ENCODE results near the gene LIG1. TPM values are rescaled to one million over a fixed set of nuclear protein-coding genes. Genes with fewer than 3 reads are reported as not detected.
A peak's percentile ranks its signal among the peaks of the same experiment; 100 is the strongest.

Gene LIG1
- total RNA-seq, 1 donor from 2014 or later = 19.2 TPM

DNA sequence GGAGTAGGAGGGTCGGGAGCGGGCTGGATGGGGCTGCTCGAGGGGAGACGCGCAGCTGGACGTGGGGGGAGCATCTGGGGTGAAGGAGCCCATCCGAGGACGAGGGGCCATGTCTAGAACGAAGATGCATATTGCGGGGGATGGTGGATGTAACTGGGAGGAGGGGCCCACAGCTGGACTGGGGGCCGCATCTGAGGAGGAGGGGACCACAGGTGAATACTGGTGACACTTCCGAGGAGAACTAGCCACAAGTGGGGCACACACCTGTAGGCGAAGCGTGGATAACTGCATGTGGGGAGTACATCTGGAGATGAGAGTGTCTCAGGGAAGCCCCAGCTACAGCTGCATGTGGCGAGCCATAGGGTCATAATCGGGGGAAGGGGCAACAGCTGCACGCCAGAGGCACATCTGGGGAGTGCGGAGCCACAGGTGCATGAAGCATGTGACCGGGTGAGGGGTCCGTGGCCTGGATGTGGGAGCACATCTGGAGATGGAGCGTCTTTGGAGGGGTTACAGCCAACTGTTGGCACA lies 738 bp upstream of the LIG1 start:
- H4K20me1 ChIP-seq (ENCODE audit: insufficient read depth, low read length) = no peaks in the 10 kb centered on the region
- FAIRE-seq (no peak), DNase-seq (ENCODE audit: low read depth) (no peak)
- peaks cover 11% of the 10 kb centered on the region for H3K36me3 ChIP-seq (ENCODE audit: insufficient read depth, low read length)
- peak overlapping the region; percentile 94 for H2AFZ ChIP-seq (ENCODE audit: low read depth, low read length)
- peaks cover 20% of the 10 kb centered on the region for H3K79me2 ChIP-seq (ENCODE audit: insufficient read depth, low read length)
- Mint-ChIP-seq H3K36me3 (ENCODE audit: low read depth, unreplicated experiment) (peaks cover 14% of the 10 kb centered on the region), H3K27ac (ENCODE audit: unreplicated experiment) (peak overlapping the region; percentile 23), H3K9me3 (ENCODE audit: unreplicated experiment) (no peaks in the 10 kb centered on the region), H3K27me3 (ENCODE audit: low read depth, unreplicated experiment) (no peaks in the 10 kb centered on the region), H3K4me3 (ENCODE audit: unreplicated experiment) (peak overlapping the region; percentile 93), H3K4me1 (ENCODE audit: low read depth, unreplicated experiment) (peaks cover 4% of the 10 kb centered on the region)
- no peaks in the 10 kb centered on the region for H3K9me3 ChIP-seq (ENCODE audit: insufficient read depth, low read depth, low read length)
- peaks cover 9% of the 10 kb centered on the region for H3K4me1 ChIP-seq (ENCODE audit: insufficient read depth, low read length)
- H3K27ac ChIP-seq (ENCODE audit: low read depth, low read length) = no peak overlapping the region
- H3K27me3 ChIP-seq (ENCODE audit: insufficient read depth, low read length) = no peaks in the 10 kb centered on the region
- peak overlapping the region; percentile 99 for H3K4me2 ChIP-seq (ENCODE audit: low read length)
- peak overlapping the region; percentile 84 for H3K4me3 ChIP-seq (ENCODE audit: insufficient read depth, low read depth, low read length)
- TF ChIP-seq, protein P1, sequence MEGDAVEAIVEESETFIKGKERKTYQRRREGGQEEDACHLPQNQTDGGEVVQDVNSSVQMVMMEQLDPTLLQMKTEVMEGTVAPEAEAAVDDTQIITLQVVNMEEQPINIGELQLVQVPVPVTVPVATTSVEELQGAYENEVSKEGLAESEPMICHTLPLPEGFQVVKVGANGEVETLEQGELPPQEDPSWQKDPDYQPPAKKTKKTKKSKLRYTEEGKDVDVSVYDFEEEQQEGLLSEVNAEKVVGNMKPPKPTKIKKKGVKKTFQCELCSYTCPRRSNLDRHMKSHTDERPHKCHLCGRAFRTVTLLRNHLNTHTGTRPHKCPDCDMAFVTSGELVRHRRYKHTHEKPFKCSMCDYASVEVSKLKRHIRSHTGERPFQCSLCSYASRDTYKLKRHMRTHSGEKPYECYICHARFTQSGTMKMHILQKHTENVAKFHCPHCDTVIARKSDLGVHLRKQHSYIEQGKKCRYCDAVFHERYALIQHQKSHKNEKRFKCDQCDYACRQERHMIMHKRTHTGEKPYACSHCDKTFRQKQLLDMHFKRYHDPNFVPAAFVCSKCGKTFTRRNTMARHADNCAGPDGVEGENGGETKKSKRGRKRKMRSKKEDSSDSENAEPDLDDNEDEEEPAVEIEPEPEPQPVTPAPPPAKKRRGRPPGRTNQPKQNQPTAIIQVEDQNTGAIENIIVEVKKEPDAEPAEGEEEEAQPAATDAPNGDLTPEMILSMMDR (IDR thresholded peaks at IDR 0.05; ENCODE audit: insufficient read depth, low read depth, low read length) = no peak
- no peak for TF ChIP-seq EZH2 (IDR thresholded peaks at IDR 0.05; ENCODE audit: insufficient read depth, low read length)
- H3K9ac ChIP-seq (ENCODE audit: low read length) = peak overlapping the region; percentile 87

DNA sequence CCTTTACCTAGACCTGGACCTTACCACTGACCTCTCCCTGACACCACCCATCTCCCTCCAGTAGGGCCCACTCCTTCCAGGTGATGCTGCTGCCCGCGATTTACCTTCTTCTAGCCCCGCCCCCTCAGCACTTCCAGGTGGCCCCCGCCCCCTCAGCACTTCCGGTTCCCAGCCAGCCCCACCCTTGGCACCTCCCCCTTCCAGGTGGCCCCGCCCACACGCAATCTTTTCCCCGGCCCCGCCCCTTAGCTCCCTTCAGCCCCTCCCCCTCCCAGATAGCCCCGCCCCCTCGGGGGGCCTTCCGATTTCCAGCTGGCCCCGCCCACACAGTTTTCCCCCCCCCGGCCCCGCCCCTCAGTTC lies 586 bp downstream of the LIG1 start:
- no peaks in the 10 kb centered on the region for H4K20me1 ChIP-seq (ENCODE audit: insufficient read depth, low read length)
- H3K27ac ChIP-seq (ENCODE audit: low read depth, low read length) = peak overlapping the region; percentile 91
- Mint-ChIP-seq H3K36me3 (ENCODE audit: low read depth, unreplicated experiment) (peaks cover 14% of the 10 kb centered on the region), H3K27ac (ENCODE audit: unreplicated experiment) (peak overlapping the region; percentile 87), H3K9me3 (ENCODE audit: unreplicated experiment) (no peaks in the 10 kb centered on the region), H3K4me1 (ENCODE audit: low read depth, unreplicated experiment) (peaks cover 4% of the 10 kb centered on the region), H3K27me3 (ENCODE audit: low read depth, unreplicated experiment) (no peaks in the 10 kb centered on the region), H3K4me3 (ENCODE audit: unreplicated experiment) (peak overlapping the region; percentile 93)
- H3K4me1 ChIP-seq (ENCODE audit: insufficient read depth, low read length) = peaks cover 9% of the 10 kb centered on the region
- no peak for FAIRE-seq
- peak overlapping the region; percentile 84 for H3K4me3 ChIP-seq (ENCODE audit: insufficient read depth, low read depth, low read length)
- peak overlapping the region; percentile 87 for H3K9ac ChIP-seq (ENCODE audit: low read length)
- H2AFZ ChIP-seq (ENCODE audit: low read depth, low read length) = peak overlapping the region; percentile 94
- TF ChIP-seq, protein P1 (IDR thresholded peaks at IDR 0.05; ENCODE audit: insufficient read depth, low read depth, low read length) = no peak
- TF ChIP-seq EZH2 (IDR thresholded peaks at IDR 0.05; ENCODE audit: insufficient read depth, low read length) = no peak
- no peaks in the 10 kb centered on the region for H3K9me3 ChIP-seq (ENCODE audit: insufficient read depth, low read depth, low read length)
- peaks cover 10% of the 10 kb centered on the region for H3K36me3 ChIP-seq (ENCODE audit: insufficient read depth, low read length)
- H3K79me2 ChIP-seq (ENCODE audit: insufficient read depth, low read length) = peaks cover 20% of the 10 kb centered on the region
- peak overlapping the region; percentile 99 for H3K4me2 ChIP-seq (ENCODE audit: low read length)
- no peaks in the 10 kb centered on the region for H3K27me3 ChIP-seq (ENCODE audit: insufficient read depth, low read length)
- DNase-seq (ENCODE audit: low read depth) = peak; percentile 8

DNA sequence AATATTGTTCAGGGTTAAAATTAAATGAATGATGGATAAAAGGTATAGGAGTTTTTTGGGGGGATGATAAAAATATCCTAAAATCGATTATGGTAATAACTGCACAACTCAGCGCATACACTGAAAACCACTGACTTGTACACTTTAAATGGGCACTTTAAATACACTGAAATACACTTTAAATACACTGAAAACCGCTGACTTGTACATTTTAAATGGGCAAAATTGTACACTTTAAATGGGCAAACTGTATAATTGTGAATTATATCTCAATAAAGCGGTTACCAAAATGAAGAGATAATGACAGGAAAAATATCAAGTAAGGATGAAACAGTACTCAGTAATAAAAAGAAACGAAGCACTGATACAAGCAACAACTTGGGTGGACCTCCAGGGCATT lies 1.5 kb downstream of the LIG1 start:
- Histone ChIP-seq H3K36me3 (ENCODE audit: insufficient read depth, low read length) (peaks cover 2% of the 10 kb centered on the region), H3K27ac (ENCODE audit: low read depth, low read length) (no peak overlapping the region), H3K9ac (ENCODE audit: low read length) (no peak overlapping the region), H3K27me3 (ENCODE audit: insufficient read depth, low read length) (no peaks in the 10 kb centered on the region), H3K4me1 (ENCODE audit: insufficient read depth, low read length) (peaks cover 9% of the 10 kb centered on the region), H4K20me1 (ENCODE audit: insufficient read depth, low read length) (no peaks in the 10 kb centered on the region), H3K79me2 (ENCODE audit: insufficient read depth, low read length) (peaks cover 20% of the 10 kb centered on the region), H3K9me3 (ENCODE audit: insufficient read depth, low read depth, low read length) (no peaks in the 10 kb centered on the region), H3K4me2 (ENCODE audit: low read length) (no peak overlapping the region), H3K4me3 (ENCODE audit: insufficient read depth, low read depth, low read length) (no peak overlapping the region), H2AFZ (ENCODE audit: low read depth, low read length) (no peak overlapping the region)
- Mint-ChIP-seq H3K9me3 (ENCODE audit: unreplicated experiment) (no peaks in the 10 kb centered on the region), H3K36me3 (ENCODE audit: low read depth, unreplicated experiment) (peaks cover 7% of the 10 kb centered on the region), H3K27ac (ENCODE audit: unreplicated experiment) (no peak overlapping the region), H3K4me3 (ENCODE audit: unreplicated experiment) (peak overlapping the region; percentile 93), H3K27me3 (ENCODE audit: low read depth, unreplicated experiment) (no peaks in the 10 kb centered on the region), H3K4me1 (ENCODE audit: low read depth, unreplicated experiment) (peaks cover 4% of the 10 kb centered on the region)
- FAIRE-seq (no peak), DNase-seq (ENCODE audit: low read depth) (no peak)
- TF ChIP-seq EZH2 (IDR thresholded peaks at IDR 0.05; ENCODE audit: insufficient read depth, low read length) = no peak
- TF ChIP-seq, protein P1 (IDR thresholded peaks at IDR 0.05; ENCODE audit: insufficient read depth, low read depth, low read length) = no peak
